Muscle of arm (tissue), 12 donors: ENCODE data around the gene SMLR1. TPM values are rescaled to one million over a fixed set of nuclear protein-coding genes. Genes with fewer than 3 reads are reported as not detected.

Source experiments
- polyA plus RNA-seq, 12 donors: library from polyadenylated mRNA; unstranded; fragments of 120-200 nt; gene quantifications; one replicate each; pipeline ENCODE4 v1.2.1, GENCODE V29; 2013; ENCODE audit not compliant: insufficient read length in 12 of 12

Gene SMLR1
- polyA plus RNA-seq, 12 donors, result 0.05 to 0.47 (median 0.10) TPM; not detected in 2

Other genes starting within 250 kb of the SMLR1 start
- gene EPB41L2, start 235.8 kb downstream of the SMLR1 start, polyA plus RNA-seq, result 100 to 1,000 TPM in 11 of 12 donors, not detected in 1; 165 to 362 (median 233) TPM